Activated naive CD4-positive, alpha-beta T cell treated with anti-CD3 and anti-CD28 coated beads, Interleukin-2, amount 50 U/mL, for 72 hours (primary cell): ENCODE data around the gene TXNDC2. TPM values are rescaled to one million over a fixed set of nuclear protein-coding genes. Genes with fewer than 3 reads are reported as not detected.

Source experiments
- ATAC-seq, 2 donors: fragments of 150-1000 bp; cut with Tn5 transposase; 2 replicates each; pipeline ENCODE4 v1.10.0; 2021; ENCODE audit warnings: mild to moderate bottlenecking in 2 of 2, moderate library complexity in 2 of 2
- DNase-seq, 2 donors: peaks; one replicate each; pipeline ENCODE4 v3.0.0; 2021 to 2022; ENCODE audit warnings: low spot score in 2 of 2
- H3K27ac Mint-ChIP-seq, 2 donors: one replicate each; pipeline ENCODE4 v1.8.0; 2022; ENCODE audit warnings: mild to moderate bottlenecking in 2 of 2, mixed read lengths in 2 of 2
- H3K36me3 Mint-ChIP-seq, 2 donors: one replicate each; pipeline ENCODE4 v1.8.0; 2022; ENCODE audit warnings: mixed read lengths in 2 of 2
- H3K9me3 Mint-ChIP-seq, 2 donors: one replicate each; pipeline ENCODE4 v1.8.0; 2022; ENCODE audit warnings: mixed read lengths in 2 of 2
- total RNA-seq, 2 donors: library from RNA; stranded (reverse); gene quantifications; one replicate each; pipeline ENCODE4 v1.2.3, GENCODE V29; 2022

TXNDC2 gene
- not detected for total RNA-seq

DNA sequence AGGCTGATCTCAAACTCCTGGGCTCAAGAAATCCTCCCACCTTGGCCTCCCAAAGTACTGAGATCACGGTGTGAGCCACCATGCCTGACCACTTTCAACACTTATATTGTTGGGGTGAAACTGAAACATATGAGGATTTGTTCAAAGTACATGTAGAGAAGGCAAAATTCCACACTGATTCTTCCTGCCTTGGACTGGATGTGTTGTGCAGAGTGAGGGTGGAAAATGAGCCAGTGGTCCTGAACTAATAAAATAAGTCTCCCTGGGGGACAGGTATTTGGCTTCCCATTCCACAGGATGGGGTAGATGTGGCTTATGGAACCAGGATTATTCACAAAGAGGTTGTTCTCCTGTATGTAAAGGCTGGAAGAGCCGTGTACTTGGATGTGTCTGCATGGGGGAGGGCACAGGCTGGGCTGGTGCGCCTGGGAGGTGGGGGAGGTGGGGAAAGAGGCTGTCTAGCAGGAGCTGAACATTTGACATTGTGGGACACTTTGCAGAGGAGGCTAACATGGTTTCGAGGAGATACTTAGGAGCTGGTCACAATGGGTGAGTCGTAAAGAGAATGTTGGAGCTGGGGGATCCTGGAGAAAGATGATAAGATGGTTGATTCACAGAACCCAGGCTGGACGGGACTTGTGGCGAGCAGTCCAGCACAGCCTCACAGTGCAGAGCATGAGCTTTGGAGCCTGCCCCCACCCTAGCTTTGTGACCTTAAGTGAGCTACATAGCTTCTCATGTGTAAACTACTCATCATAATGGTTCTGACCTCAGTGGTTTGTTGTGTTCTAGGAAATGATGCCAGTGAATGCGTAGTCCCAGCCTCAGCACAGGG, at the start of gene TXNDC2:
Gene TXNDC2, plus strand, starts transcription at position 804 of the 835 bp plus-strand sequence. CDS start 708 bp downstream, outside the sequence.
- ATAC-seq (peak in 1 of 2 donors; percentile 59), DNase-seq (no peak)
- Mint-ChIP-seq H3K27ac (no peak within 1 kb of the TSS), H3K36me3 (no peaks in the 10 kb centered on the region), H3K9me3 (no peaks in the 10 kb centered on the region)

DNA sequence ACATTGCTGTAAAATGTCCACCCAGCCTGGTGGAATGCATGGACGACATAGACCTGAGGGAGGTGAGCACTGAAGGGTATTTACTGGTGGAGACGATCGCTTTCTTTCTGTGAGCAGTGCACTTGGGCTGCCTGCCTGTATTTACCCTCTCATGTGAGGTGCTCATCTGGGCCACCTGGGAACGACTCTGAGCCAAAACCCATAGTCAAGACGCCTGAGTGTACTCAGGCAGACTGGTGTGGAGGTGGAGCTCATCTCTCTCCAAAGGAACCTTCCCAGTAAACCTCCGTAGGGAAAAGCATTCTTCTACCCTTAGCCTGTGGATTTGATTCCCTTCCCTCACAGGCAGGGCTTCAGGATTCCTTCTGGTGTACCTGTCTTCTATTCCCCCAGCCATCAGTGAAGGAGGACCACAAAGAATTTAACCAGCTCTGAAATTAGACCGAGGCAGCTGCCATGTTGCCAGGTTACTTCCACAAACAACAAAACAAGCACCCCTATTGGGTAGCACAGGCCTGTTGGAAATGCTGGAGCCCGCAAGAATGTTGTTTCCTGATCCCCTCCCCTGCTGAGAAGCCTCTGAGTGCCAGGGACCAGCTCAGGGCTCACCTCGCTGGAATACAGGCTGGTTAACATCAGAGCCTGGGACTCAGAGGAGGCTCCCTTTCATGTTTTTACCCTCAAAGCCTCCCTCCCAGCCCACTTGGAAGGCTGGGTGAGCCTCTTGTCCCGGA, 47.5 kb upstream of the TXNDC2 start:
- no peak overlapping the region for H3K27ac Mint-ChIP-seq
- H3K36me3 Mint-ChIP-seq = no peaks in the 10 kb centered on the region
- ATAC-seq = no peak
- DNase-seq = no peak
- no peaks in the 10 kb centered on the region for H3K9me3 Mint-ChIP-seq

DNA sequence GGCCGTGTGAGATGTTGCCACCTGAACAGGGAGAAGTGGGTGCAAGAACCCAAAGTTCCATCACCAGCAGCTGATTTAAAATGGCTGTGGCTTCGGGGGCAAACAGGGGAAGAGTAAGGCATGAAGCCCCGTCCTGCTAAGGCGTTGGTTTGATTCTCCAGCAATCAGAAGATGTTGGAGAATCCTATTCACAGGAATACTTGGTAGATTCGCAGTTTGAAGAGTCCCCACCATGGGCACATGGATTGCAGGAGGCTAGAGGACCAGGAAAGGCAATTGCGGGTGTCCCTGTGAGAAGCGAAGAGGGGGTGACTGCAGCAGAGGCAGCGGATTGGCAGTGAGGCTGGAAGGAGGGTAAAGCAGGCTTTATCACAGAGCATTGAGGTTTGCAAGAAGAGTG, 46.6 kb upstream of the TXNDC2 start:
- DNase-seq (no peak), ATAC-seq (no peak)
- no peaks in the 10 kb centered on the region for H3K9me3 Mint-ChIP-seq
- no peaks in the 10 kb centered on the region for H3K36me3 Mint-ChIP-seq
- H3K27ac Mint-ChIP-seq = no peak overlapping the region

DNA sequence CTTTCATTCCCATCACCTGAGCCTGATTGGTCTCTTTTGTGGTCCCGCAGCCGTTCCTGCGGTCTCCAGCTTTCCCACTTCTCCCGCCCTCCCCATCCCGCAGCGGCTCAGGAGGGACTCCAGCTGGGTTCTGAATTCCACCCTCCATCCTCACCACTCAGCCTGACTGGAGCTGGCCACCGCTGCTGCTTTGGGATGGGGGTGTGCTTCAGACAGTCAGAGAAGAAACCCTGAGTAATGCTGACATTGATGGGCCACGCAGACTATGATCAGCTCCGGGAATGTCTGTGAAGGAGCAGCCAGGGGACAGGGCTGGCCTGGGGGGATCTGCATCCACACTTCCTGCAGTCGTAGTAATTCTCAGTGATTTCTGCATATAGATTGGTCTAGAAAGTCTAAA, 45.9 kb upstream of the TXNDC2 start:
- no peaks in the 10 kb centered on the region for H3K9me3 Mint-ChIP-seq
- DNase-seq = no peak
- H3K36me3 Mint-ChIP-seq = no peaks in the 10 kb centered on the region
- no peak overlapping the region for H3K27ac Mint-ChIP-seq
- ATAC-seq = no peak

DNA sequence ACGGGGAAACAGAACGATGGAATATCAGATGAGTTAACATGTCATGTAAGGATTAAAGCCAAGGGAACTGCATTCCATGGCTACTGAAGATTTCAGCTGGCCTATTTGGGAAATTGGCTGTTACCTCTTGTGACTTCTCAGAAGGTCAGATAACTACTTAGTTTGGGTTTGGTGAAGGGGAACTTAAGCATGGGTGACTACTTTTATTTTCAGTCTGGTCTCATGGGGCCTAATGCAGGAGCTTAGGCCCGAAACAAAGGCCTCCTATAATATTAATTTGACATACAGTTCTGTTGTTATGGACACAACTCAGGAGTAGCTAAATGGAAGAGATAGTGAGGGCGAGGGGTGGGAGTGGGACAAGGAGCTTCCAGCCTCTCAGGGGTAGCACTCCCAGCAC, 44.0 kb upstream of the TXNDC2 start:
- DNase-seq (no peak), ATAC-seq (no peak)
- H3K9me3 Mint-ChIP-seq = no peaks in the 10 kb centered on the region
- no peak overlapping the region for H3K27ac Mint-ChIP-seq
- H3K36me3 Mint-ChIP-seq = no peaks in the 10 kb centered on the region

DNA sequence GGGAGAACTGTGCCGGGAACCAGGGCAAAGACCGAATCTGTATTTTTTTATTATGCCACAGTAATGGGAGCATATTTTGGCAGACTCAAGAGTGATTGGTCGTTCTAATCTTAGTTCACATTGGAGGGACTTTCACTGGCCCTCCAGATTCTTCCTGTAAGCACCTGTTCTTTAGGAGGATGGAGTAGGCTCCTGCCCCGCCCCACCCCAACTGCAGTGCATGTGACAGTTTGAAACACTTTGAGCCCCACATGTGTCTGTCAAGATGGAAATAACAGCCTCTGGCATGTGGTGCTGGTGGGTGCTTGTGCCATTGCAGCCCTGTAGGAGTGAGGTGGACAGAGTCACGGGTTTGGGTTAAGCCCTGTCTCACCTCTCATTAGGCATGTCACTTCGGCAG, 43.3 kb upstream of the TXNDC2 start:
- ATAC-seq (no peak), DNase-seq (no peak)
- H3K36me3 Mint-ChIP-seq = no peaks in the 10 kb centered on the region
- no peaks in the 10 kb centered on the region for H3K9me3 Mint-ChIP-seq
- no peak overlapping the region for H3K27ac Mint-ChIP-seq

DNA sequence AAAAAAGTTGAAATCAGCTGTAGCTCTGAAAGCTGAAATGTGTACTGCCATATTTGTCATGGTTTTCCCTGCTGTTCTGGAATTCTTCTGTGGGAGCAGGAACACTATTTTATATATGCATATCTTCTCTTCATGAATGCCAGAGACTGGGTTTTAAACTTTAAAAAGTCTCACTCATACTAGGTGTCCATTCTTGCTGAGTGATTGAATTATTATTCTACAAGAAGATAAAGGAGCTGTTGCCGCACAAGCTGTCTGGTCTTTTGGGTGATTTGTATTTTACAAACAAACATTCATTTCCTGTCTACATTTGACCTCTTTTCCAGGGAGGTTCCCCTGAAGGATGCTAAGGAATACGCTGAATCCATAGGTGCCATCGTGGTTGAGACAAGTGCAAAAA, 40.5 kb upstream of the TXNDC2 start:
- DNase-seq (no peak), ATAC-seq (no peak)
- Mint-ChIP-seq H3K36me3 (no peaks in the 10 kb centered on the region), H3K9me3 (no peaks in the 10 kb centered on the region), H3K27ac (no peak overlapping the region)

DNA sequence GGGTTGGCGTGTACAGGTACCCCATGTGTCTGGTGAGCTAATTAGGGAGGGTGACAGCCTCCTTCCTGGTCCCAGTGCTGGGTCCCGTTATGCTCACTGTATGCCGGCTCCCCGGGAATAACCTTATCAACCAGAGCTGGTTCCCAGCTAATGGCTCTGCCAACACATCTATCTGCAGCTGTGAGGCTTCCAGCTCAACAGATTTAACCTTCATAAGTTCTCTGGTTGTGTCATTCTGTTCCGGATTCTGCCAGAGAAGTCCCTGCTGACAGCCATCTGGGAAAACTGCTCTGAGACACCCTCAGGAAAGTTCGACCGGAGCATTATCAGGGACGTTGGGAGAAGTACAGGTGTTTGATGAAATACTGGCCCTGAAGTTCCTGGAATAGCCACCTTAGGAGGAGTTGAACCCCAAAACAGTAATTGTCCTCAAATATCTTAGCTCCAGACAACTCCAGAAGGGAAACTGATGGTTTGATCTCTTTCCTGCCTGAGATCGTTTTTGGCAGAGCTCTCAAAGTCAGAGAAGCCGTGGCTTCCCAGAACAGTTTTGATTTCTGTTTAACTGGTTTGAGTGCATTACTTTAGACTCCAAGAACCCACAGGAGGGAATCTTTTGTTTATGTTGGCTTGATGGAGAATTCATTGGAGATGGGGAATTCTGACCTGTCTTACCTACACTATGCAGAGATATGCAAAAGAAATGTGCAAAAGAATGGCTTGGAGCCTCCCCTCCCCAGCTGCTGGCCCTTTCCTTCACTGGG, 39.4 kb upstream of the TXNDC2 start:
- DNase-seq (no peak), ATAC-seq (no peak)

DNA sequence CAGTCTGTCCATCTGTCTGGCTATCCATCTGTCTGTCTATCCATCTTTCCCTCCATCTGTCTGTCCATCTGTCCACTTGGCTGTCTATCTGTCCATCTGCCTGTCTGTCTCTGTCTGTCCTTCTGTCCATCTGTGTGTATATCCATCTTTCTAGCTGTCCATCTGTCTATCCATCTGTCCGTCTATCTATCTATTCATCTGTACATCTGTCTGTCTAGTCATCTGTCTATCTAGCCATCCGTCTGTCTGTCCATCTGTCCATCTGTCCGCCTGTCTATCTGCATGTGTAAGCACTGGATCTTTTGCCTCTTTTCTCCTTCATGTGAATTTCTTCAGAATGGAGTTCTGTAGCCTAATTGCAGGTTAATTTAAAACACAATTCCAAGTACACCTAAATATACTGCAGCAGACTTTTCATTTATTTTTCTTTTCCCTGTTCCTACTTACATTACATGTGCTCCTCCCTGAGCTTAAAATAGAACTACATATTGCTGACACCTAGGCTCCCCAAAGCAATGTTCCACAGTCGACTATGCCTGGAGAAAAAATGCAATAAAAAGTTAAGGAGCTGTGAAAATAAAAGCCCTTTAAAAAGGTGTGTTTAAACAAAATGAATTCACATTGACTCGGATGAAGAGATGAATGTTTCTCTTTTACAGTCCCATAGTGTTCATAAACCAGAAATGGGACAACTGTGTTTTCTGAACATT, 37.4 kb upstream of the TXNDC2 start:
- H3K36me3 Mint-ChIP-seq = no peaks in the 10 kb centered on the region
- H3K27ac Mint-ChIP-seq = no peak overlapping the region
- DNase-seq = no peak
- ATAC-seq = no peak
- H3K9me3 Mint-ChIP-seq = no peaks in the 10 kb centered on the region

More for the DNA sequence above, 39.4 kb upstream of the TXNDC2 start:
- H3K36me3 Mint-ChIP-seq = no peaks in the 10 kb centered on the region
- no peaks in the 10 kb centered on the region for H3K9me3 Mint-ChIP-seq
- H3K27ac Mint-ChIP-seq = no peak overlapping the region

DNA sequence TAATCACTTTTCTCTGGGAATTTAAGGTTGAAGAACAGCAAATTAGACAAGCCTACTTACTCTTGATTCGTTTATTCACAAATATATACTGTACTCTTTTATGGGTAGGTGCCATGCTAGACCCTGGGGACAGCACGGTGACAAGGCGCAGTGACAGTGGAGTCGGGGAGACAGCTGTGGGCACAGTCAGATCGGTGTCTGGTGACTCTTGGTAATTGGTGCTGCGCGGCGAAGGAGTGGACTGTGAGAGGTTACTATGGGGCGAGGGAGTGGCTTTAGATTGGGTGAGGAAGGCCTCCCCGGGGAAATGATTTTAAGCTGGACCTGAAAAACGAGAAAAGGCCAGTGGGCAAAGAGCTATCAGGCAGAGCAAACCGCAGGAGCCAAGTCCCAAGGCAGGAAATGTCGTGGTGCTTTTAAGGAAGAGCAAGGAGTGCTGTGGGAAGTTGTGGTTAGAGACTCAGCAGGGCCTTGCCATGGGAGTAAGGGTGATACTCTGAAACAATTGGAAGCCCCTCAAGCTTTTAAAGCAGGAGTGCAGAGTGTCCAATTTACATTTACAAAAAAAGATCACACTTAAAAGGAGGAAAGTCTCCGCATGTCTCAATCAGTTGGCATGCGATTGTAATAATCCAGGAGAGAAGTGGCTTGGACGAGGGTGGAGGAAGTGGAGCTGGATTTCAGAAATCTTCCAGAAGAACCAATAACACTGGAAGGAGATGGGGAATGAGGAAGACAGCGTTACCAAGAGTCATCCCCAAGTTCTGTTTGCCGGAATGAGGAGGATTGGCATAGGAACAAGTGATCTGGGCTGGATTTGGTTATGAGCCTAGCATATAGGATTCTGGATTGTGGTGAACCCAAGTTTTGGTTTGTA, 36.1 kb upstream of the TXNDC2 start:
- ATAC-seq = no peak
- DNase-seq = no peak
- peak overlapping the region in 1 of 2 donors; percentile 4 for H3K27ac Mint-ChIP-seq
- no peaks in the 10 kb centered on the region for H3K9me3 Mint-ChIP-seq
- no peaks in the 10 kb centered on the region for H3K36me3 Mint-ChIP-seq

DNA sequence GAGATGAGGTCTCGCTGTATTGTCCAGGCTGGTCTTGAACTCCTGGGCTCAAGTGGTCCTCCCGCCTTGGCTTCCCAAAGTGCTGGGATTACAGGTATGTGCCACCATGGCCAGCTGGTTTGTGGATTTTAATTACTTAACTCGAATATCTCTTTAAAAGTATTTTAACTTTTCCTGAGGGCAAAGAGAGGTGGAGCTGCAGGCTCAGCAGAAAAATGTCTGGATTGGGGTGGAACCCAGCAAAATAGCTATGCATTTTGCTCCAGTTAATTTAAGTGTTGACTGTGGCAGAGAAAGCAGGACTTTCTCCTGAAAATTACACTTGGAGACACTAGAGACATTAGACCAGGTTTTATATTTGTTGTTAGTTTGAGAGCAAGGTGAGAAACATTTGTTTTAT, 35.5 kb upstream of the TXNDC2 start:
- no peak for ATAC-seq
- no peak for DNase-seq
- Mint-ChIP-seq H3K27ac (no peak overlapping the region), H3K36me3 (no peaks in the 10 kb centered on the region), H3K9me3 (no peaks in the 10 kb centered on the region)

DNA sequence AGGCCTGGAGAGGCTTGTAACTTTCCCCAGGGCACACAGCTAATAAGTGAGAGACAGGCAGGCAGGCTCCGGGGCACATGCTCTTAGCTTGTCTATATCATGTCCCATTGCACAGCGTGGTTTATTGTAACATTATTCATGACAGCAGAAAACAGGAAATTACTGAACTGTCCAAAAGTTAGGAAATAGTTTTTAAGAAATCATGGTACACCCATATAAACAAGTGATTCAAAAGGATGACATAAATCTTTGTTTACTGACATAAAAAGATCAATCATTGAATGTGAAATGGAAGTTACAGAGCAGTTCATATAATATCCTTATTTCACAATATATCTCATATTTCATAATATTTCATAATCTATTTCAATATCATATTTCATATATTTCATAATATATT, 34.3 kb upstream of the TXNDC2 start:
- DNase-seq (no peak), ATAC-seq (no peak)
- Mint-ChIP-seq H3K9me3 (no peaks in the 10 kb centered on the region), H3K36me3 (no peaks in the 10 kb centered on the region), H3K27ac (no peak overlapping the region)

DNA sequence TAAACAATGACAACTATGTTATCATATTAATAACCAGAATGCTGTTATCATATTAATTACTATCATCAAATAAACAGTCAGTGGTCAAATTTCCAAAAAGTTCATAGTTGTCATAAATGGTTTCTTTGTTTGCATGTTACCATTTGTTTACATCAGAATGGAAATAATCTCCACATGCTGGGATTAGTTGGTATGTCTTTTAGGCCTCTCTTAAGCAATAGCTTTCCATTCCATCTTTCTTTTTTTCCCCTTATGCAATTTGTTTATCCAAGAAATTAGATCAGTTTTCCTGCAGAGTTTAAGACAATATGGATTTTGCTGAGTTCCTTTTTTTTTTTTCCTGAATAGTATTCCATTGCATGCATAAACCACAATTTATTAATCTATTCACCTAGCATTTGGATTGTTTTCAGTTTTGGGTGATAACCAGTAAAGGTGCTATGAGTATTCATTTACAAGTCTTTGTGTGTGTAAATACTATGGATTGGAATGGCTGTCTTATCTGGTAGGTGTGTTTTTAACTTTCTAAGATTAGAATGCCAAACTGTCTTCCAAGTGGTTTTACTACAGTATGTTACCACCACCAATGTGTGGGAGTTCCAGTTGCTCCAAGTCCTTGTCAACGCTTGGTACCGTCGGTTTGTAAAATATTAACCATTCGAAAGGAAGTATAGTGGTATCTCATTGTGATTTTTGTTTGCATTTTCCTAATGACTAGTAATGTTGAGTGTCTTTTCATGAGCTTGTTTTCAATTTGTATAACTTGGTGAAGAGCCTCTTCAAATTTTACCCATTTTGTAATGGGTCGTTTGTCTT, 33.3 kb upstream of the TXNDC2 start:
- no peak for DNase-seq
- Mint-ChIP-seq H3K27ac (no peak overlapping the region), H3K36me3 (no peaks in the 10 kb centered on the region), H3K9me3 (no peaks in the 10 kb centered on the region)
- no peak for ATAC-seq

DNA sequence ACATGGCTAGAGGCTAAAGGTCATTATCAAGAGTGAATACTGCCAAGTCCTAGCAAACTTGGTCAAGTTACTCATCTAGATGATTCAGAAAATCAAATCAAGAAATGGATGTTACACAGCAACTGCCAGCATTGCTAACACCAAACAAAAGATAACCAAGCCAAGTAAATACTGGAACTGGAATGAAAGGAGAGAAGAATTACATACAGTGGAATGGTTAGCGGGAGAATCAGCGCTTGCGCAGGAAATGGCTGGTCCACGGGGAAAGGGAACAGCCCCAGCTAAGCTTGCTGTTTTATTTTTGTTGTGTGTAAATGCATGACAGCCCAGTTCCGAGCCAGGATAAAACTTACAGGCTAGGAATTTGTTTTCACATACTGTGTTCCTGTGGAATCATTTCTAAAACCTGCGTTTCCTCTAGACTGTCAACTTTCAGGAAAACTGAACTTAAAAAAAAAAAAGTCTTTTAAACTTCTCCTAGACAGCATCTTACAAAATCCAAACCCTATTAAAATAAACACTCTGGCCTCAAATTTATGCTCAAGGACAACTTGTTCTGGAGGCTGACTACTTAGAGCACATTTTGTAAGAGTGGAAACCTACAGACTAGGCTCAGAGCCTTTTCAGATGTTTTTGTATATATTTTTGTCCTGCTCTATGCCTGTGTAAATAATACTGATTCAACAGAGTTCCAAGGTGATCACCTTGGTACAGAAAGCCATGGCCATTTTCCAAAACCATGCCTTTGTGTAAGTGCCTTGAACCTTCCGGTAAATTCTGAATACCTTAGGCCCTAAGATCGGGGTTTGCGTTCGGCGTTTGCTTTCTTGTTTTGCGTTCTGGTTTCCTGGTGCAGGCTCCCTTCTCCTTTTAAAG, 30.7 kb upstream of the TXNDC2 start:
- ATAC-seq = no peak
- no peak overlapping the region for H3K27ac Mint-ChIP-seq
- H3K9me3 Mint-ChIP-seq = no peaks in the 10 kb centered on the region
- no peaks in the 10 kb centered on the region for H3K36me3 Mint-ChIP-seq
- DNase-seq = no peak
